Stimulated activated CD4-positive, alpha-beta T cell treated with anti-CD3 and anti-CD28 coated beads, Interleukin-12 subunit alpha, Interleukin-12 subunit beta, amount 100 ng/mL, for 24 hours (primary cell): ENCODE results near the gene HIKESHI.

Experiments
- DNase-seq, 2 experiments: peaks; one replicate each; pipeline ENCODE4 v3.0.0-alpha.2; 2020; ENCODE audit warnings: low read depth in 2 of 2

The HIKESHI gene

GRCh38 chr11:86374586-86374985 lies 72.5 kb downstream of the HIKESHI start, which contains the start of gene CCDC81:
Gene CCDC81, plus strand, starts transcription at chr11:86374887. Its CDS starts 277 bp downstream, at chr11:86375164.
- DNase-seq = no peak

- DNase-seq = no peak
Observed at GRCh38 chr11:86377972-86378371, 75.9 kb downstream of the HIKESHI start.

GRCh38 chr11:86380295-86381059 lies 78.4 kb downstream of the HIKESHI start:
- DNase-seq = no peak

GRCh38 chr11:86383041-86383955 lies 81.3 kb downstream of the HIKESHI start:
- no peak for DNase-seq

- no peak for DNase-seq
Observed at GRCh38 chr11:86386283-86386682, 84.2 kb downstream of the HIKESHI start.

- no peak for DNase-seq
Observed at GRCh38 chr11:86386746-86387145, 84.7 kb downstream of the HIKESHI start.

GRCh38 chr11:86388198-86388597 lies 86.2 kb downstream of the HIKESHI start:
- no peak for DNase-seq

- DNase-seq = no peak
Observed at GRCh38 chr11:86390487-86390886, 88.4 kb downstream of the HIKESHI start.

- no peak for DNase-seq
Observed at GRCh38 chr11:86395061-86395551, 93.1 kb downstream of the HIKESHI start.
